Activated naive CD4-positive, alpha-beta T cell treated with anti-CD3 and anti-CD28 coated beads, Interleukin-2, amount 10 ng/mL, durations not matched to agents 7 days and 5 days (primary cell): ENCODE results near the gene SNRNP200.
"Not testable (repeated sequence)": the region's sequence is repeated elsewhere in the genome, so short reads cannot be mapped to it uniquely, and the experiment has no call there.

Experiments
- CTCF ChIA-PET: fragments of 350-600 bp; sonication (Branson Sonifier 250); formaldehyde crosslinking; loops from one replicate; lab custom pipeline; 2021; ENCODE audit warnings: antibody characterized with exemption; lab: Charles Lee
- DNase-seq: peaks from one replicate; pipeline ENCODE4 v3.0.0-alpha.2; 2020
- H3K27ac Mint-ChIP-seq: one replicate; pipeline ENCODE4 v1.8.0; 2021; ENCODE audit warnings: mild to moderate bottlenecking, moderate library complexity, mixed read lengths
- H3K27me3 Mint-ChIP-seq: one replicate; pipeline ENCODE4 v1.8.0; 2021; ENCODE audit warnings: mild to moderate bottlenecking, mixed read lengths
- H3K36me3 Mint-ChIP-seq: one replicate; pipeline ENCODE4 v1.8.0; 2021; ENCODE audit warnings: mixed read lengths
- H3K4me1 Mint-ChIP-seq: one replicate; pipeline ENCODE4 v1.8.0; 2021; ENCODE audit warnings: mixed read lengths
- H3K4me3 Mint-ChIP-seq: one replicate; pipeline ENCODE4 v1.8.0; 2021; ENCODE audit warnings: mild to moderate bottlenecking, moderate library complexity, mixed read lengths
- H3K9me3 Mint-ChIP-seq: one replicate; pipeline ENCODE4 v1.8.0; 2021; ENCODE audit warnings: mixed read lengths

SNRNP200 gene

DNA sequence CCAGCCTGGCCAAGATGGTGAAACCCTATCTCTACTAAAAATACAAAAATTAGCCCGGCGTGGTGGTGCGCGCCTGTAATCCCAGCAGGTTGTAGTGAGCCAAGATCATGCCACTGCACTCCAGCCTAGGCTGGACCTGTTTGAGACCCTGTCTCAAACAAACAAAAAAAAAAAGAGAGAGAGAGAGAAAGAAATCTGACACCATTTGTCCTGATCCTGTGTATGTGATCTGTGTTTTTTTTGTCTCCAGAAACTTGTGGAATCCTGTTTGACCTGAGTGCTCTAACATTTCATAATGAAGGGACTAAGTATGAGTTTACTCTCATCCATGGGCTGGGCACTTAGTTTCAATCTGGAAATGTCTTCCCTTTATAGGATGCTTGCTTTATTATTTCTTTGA lies 13.4 kb upstream of the SNRNP200 start:
- Mint-ChIP-seq H3K9me3 (no peaks in the 10 kb centered on the region), H3K4me1 (peaks cover 66% of the 10 kb centered on the region), H3K27me3 (no peaks in the 10 kb centered on the region), H3K36me3 (peaks cover 22% of the 10 kb centered on the region), H3K4me3 (peak overlapping the region; percentile 31), H3K27ac (peak overlapping the region; percentile 13)
- CTCF ChIA-PET, result no interaction called here
- no peak for DNase-seq

DNA sequence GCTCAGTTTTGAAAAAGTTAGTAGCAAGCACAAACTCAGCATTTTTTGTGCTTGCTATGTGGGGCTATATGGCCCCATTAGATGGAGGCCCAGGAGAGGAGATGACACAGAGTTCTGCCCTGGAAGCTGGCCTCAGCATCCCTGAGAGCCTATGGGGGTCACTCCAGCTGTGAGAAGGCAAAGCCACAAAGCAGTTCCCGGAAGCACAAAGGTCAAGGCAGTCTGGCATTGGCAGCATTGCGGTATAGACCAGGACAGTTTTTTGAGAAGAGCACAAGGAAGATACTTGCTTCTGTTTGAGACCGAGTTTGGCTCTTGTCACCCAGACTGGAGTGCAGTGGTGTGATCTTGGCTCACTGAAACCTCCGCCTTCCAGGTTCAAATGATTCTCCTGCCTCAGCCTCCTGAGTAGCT lies 12.2 kb upstream of the SNRNP200 start:
- CTCF ChIA-PET, result interaction anchor here (1.0 kb wide), 1 partner anchor 11 kb away, joined by 3 read pairs; no protein-coding TSS in a partner anchor
- Mint-ChIP-seq H3K36me3 (peaks cover 22% of the 10 kb centered on the region), H3K9me3 (no peaks in the 10 kb centered on the region), H3K4me1 (peaks cover 58% of the 10 kb centered on the region), H3K27ac (peak overlapping the region; percentile 71), H3K4me3 (no peak overlapping the region), H3K27me3 (no peaks in the 10 kb centered on the region)
- DNase-seq, result no peak

DNA sequence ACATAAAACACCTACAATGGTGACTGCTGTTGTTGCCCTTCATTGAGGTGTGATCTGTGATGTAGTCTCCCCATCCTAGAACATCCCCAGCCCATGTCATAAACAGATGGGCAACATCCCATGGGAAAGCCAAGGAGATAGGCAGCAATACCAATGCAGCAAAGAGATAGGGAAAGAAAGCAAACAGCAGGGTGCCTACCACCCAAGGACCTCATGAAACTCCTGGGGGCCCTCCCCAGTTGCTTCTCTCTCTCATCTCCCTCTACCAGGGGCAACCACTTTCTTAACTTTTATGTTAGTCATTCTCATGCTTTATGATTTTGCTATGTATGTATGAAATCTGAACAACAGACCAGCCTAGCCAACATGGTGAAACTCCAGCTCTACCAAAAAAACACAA lies 11.7 kb upstream of the SNRNP200 start:
- Mint-ChIP-seq H3K4me1 (peaks cover 57% of the 10 kb centered on the region), H3K4me3 (no peak overlapping the region), H3K9me3 (no peaks in the 10 kb centered on the region)

GRCh38 chr2:96315400-96316071 lies 10.2 kb upstream of the SNRNP200 start:
- CTCF ChIA-PET, result interaction anchor here (1.2 kb wide), 1 partner anchor 8 kb away, joined by 3 read pairs; no protein-coding TSS in a partner anchor
- H3K27ac Mint-ChIP-seq, result peak overlapping the region; percentile 93
- H3K4me3 Mint-ChIP-seq, result peak overlapping the region; percentile 41
- H3K36me3 Mint-ChIP-seq, result peaks cover 22% of the 10 kb centered on the region
- H3K9me3 Mint-ChIP-seq, result no peaks in the 10 kb centered on the region
- peaks cover 52% of the 10 kb centered on the region for H3K4me1 Mint-ChIP-seq
- peak; percentile 54 for DNase-seq
- no peaks in the 10 kb centered on the region for H3K27me3 Mint-ChIP-seq

More for the DNA sequence above, 11.7 kb upstream of the SNRNP200 start:
- CTCF ChIA-PET, result interaction anchor here (1.0 kb wide), 1 partner anchor 11 kb away, joined by 3 read pairs; no protein-coding TSS in a partner anchor
- Mint-ChIP-seq H3K36me3 (peaks cover 22% of the 10 kb centered on the region), H3K27me3 (no peaks in the 10 kb centered on the region), H3K27ac (no peak overlapping the region)
- no peak for DNase-seq

- peaks cover 50% of the 10 kb centered on the region for H3K4me1 Mint-ChIP-seq
- H3K27me3 Mint-ChIP-seq, result no peaks in the 10 kb centered on the region
- no peaks in the 10 kb centered on the region for H3K9me3 Mint-ChIP-seq
- H3K4me3 Mint-ChIP-seq, result no peak overlapping the region
- H3K36me3 Mint-ChIP-seq, result peaks cover 22% of the 10 kb centered on the region
- CTCF ChIA-PET, result no interaction called here
- H3K27ac Mint-ChIP-seq, result peak overlapping the region; percentile 93
- DNase-seq, result no peak
Observed at GRCh38 chr2:96315005-96315399, 9.7 kb upstream of the SNRNP200 start.

DNA sequence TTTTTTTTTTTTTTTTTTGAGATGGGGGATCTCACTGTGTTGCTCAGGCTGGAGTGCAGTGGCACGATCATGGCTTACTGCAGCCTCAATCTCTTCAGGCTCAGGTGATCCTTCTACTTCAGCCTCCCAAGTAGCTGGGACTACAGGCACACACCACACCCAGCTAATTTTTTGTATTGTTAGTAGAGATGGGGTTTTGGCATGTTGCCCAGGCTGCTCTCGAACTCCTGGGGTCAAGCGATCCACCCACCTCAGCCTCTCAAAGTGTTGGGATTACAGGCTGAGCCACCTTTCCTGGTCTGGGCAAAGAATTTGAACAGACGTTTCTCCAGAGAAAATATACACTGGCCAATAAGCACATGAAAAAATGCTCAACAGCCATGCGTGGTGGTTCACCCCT lies 2.9 kb upstream of the SNRNP200 start:
- CTCF ChIA-PET, result interaction anchor here (0.9 kb wide), 1 partner anchor 13 kb away, joined by 3 read pairs; no protein-coding TSS in a partner anchor
- peaks cover 3% of the 10 kb centered on the region for H3K27me3 Mint-ChIP-seq
- H3K9me3 Mint-ChIP-seq, result no peaks in the 10 kb centered on the region
- peaks cover 46% of the 10 kb centered on the region for H3K4me1 Mint-ChIP-seq
- DNase-seq, result no peak
- no peak overlapping the region for H3K4me3 Mint-ChIP-seq
- H3K36me3 Mint-ChIP-seq, result peaks cover 31% of the 10 kb centered on the region
- no peak overlapping the region for H3K27ac Mint-ChIP-seq

DNA sequence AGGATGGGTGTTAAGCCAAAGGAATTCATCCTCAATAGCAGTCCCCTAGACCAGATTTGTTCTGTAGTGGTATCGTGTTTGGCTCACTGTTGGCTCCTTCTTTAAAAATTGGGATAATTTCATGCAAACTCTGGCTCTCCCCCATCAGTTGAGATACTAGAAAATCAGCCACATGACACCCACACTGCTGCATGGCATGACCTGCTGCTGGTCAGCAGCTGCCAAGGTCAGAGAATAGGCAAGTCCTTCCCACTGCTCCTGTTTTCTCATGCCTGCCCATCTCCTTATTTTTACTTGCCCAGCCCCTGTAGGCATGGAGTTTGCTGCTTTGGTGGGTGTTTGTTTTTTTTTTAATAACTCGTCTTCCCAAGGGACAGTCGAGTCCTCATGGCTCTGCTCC lies 1.0 kb upstream of the SNRNP200 start:
- peaks cover 50% of the 10 kb centered on the region for H3K36me3 Mint-ChIP-seq
- no peak for DNase-seq
- H3K4me1 Mint-ChIP-seq, result peaks cover 63% of the 10 kb centered on the region
- H3K27ac Mint-ChIP-seq, result peak overlapping the region; percentile 97
- H3K4me3 Mint-ChIP-seq, result peak overlapping the region; percentile 97
- H3K27me3 Mint-ChIP-seq, result peaks cover 3% of the 10 kb centered on the region
- CTCF ChIA-PET, result interaction anchor here (1.0 kb wide), 1 partner anchor 11 kb away, joined by 3 read pairs; no protein-coding TSS in a partner anchor
- H3K9me3 Mint-ChIP-seq, result no peaks in the 10 kb centered on the region

GRCh38 chr2:96305979-96306308 lies 598 bp upstream of the SNRNP200 start:
- no peak for DNase-seq
- Mint-ChIP-seq H3K27me3 (peaks cover 3% of the 10 kb centered on the region), H3K4me1 (peaks cover 67% of the 10 kb centered on the region), H3K36me3 (peaks cover 54% of the 10 kb centered on the region), H3K27ac (peak overlapping the region; percentile 97), H3K9me3 (no peaks in the 10 kb centered on the region), H3K4me3 (peak overlapping the region; percentile 97)
- CTCF ChIA-PET, result interaction anchor here (1.0 kb wide), 1 partner anchor 11 kb away, joined by 3 read pairs; no protein-coding TSS in a partner anchor

- peaks cover 64% of the 10 kb centered on the region for H3K4me1 Mint-ChIP-seq
- H3K27me3 Mint-ChIP-seq, result peaks cover 3% of the 10 kb centered on the region
- peaks cover 63% of the 10 kb centered on the region for H3K36me3 Mint-ChIP-seq
- DNase-seq, result no peak
- CTCF ChIA-PET, result interaction anchor here (0.7 to 1.1 kb wide), 2 partner anchors 20 to 41 kb away, joined by 3 to 5 read pairs; no protein-coding TSS in a partner anchor
- H3K9me3 Mint-ChIP-seq, result no peaks in the 10 kb centered on the region
- peak overlapping the region; percentile 97 for H3K27ac Mint-ChIP-seq
- H3K4me3 Mint-ChIP-seq, result peak overlapping the region; percentile 97
Observed at GRCh38 chr2:96304606-96305005, 740 bp downstream of the SNRNP200 start.

DNA sequence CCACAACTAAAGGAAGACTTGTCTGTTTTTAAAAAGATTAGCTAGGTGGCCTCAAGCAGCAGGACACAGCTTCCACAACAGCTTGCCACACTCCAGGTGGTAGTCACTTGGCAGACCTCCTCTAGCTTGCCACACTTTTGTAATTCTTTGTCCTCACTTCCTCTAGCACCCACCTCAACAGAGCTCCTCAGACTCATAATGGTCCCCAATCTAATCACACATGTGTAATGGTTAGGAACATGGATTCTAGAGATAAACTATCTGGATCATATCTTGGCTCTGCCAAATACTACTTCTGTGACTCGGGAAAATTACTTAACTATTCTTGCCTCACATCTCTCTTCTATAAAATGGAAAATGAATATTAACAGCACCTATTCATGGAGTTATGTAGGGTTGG lies 3.5 kb downstream of the SNRNP200 start:
- Mint-ChIP-seq H3K4me1 (peaks cover 70% of the 10 kb centered on the region), H3K9me3 (no peaks in the 10 kb centered on the region), H3K36me3 (peaks cover 84% of the 10 kb centered on the region), H3K4me3 (no peak overlapping the region), H3K27ac (no peak overlapping the region), H3K27me3 (peaks cover 3% of the 10 kb centered on the region)
- DNase-seq, result no peak
- CTCF ChIA-PET, result interaction anchor here (0.6 to 0.8 kb wide), 2 partner anchors 20 to 278 kb away, joined by 3 read pairs; no protein-coding TSS in a partner anchor

DNA sequence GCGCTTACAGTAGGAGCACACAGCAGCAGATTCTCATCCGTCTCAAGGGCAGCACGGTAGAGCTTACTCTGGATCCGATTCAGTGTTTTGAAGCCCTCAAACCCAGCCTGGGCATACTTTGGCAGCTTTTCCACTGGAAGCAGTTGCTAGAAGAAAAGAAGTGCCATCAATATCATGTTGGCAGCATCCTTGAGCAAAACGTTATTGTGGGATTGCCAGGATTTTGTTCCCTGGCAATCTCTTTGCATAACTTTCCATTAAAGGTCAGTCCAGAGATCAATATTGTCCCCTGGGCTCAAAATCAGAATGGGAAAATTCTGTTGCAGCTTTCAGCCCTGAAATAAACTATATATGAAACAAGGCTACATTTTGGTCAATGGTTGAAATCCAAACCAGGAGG lies 8.4 kb downstream of the SNRNP200 start:
- Mint-ChIP-seq H3K27me3 (no peaks in the 10 kb centered on the region), H3K36me3 (peaks cover 81% of the 10 kb centered on the region), H3K4me3 (no peak overlapping the region), H3K9me3 (no peaks in the 10 kb centered on the region), H3K4me1 (peaks cover 27% of the 10 kb centered on the region), H3K27ac (no peak overlapping the region)
- no peak for DNase-seq
- CTCF ChIA-PET, result no interaction called here

DNA sequence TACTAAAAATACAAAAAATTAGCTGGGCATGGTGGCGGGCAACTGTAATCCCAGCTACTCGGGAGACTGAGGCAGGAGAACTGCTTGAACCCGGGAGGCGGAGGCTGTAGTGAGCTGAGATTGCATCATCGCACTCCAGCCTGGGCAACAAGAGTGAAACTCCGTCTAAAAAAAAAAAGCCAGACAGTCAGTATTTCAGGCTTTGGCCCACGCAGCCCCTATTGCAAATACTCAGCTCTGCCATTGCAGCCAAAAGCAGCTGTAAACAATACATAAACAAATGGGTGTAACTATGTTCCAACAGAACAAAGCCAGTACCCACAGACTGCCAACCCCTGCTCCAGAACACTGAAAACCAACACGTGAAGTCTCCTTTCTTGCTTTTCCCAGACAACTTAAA lies 11.1 kb downstream of the SNRNP200 start:
- H3K4me3 Mint-ChIP-seq, DNase-seq, H3K27ac Mint-ChIP-seq, H3K9me3 Mint-ChIP-seq, H3K27me3 Mint-ChIP-seq: not testable (repeated sequence)
- H3K4me1 Mint-ChIP-seq, result peaks cover 13% of the 10 kb centered on the region
- H3K36me3 Mint-ChIP-seq, result peaks cover 85% of the 10 kb centered on the region
- CTCF ChIA-PET, result interaction anchor here (0.8 to 1.0 kb wide), 2 partner anchors 16 to 27 kb away, joined by 3 read pairs; no protein-coding TSS in a partner anchor

DNA sequence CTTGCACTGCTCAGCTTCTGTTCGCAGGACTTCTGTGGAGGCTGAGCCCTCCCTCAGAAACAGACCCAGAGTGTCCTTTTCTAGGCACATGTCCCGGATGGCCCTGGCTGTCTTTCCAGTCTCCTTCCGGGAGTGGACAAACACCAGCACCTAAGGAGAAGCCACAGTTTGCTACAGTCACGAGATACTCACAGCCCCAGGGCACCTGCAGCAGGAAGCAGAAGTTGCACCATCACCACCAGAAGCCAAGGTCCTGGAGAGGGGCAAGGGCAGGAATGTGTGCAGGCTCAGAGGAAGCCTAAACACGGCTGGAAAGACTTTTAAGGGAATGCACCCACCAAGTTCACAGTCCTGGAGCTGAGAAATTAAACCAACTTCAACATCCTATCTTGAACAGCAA lies 13.6 kb downstream of the SNRNP200 start:
- H3K36me3 Mint-ChIP-seq, result peaks cover 86% of the 10 kb centered on the region
- CTCF ChIA-PET, result interaction anchor here (0.9 kb wide), 1 partner anchor 11 kb away, joined by 3 read pairs; no protein-coding TSS in a partner anchor
- H3K9me3 Mint-ChIP-seq, result no peaks in the 10 kb centered on the region
- H3K4me3 Mint-ChIP-seq, result no peak overlapping the region
- no peak overlapping the region for H3K27ac Mint-ChIP-seq
- no peaks in the 10 kb centered on the region for H3K27me3 Mint-ChIP-seq
- DNase-seq, result no peak
- H3K4me1 Mint-ChIP-seq, result no peaks in the 10 kb centered on the region

DNA sequence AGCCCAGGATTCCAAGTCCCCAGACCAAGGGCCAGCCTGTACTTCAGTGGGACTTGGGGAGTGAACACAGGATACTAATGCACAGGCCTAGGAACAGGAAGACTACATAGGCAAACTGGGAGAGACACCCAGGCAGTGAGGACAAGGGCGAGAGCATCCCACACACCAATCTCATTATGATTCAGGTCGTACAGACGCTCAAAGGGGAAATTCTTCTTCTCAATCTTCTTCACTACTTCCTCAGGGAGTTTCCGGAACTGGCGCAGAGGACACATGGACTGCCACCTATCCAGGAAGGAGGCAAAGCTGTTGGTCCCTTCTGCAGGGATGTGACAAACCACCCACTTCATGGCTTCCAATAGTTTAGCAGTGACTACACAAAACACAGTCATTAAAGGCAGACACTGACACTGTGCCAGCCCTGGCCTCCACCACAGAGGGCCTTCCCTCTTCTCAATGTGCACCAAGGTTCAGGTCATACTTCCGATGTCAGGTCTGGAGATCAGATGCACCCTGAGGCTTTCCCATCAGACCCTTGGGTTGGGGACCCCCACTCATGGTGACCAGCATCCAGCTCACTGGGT lies 18.0 kb downstream of the SNRNP200 start:
- Mint-ChIP-seq H3K4me1 (no peaks in the 10 kb centered on the region), H3K27me3 (no peaks in the 10 kb centered on the region), H3K36me3 (peaks cover 82% of the 10 kb centered on the region), H3K9me3 (no peaks in the 10 kb centered on the region), H3K4me3 (no peak overlapping the region), H3K27ac (no peak overlapping the region)
- CTCF ChIA-PET, result no interaction called here
- no peak for DNase-seq
